SK-N-SH (cell line): ENCODE data around the gene ADPRHL1. TPM values are rescaled to one million over a fixed set of nuclear protein-coding genes. Genes with fewer than 3 reads are reported as not detected.

ENCODE experiments used
- CTCF ChIA-PET: fragments of 300-600, 350-600 bp; formaldehyde crosslinking; extraction: SDS; loops from one replicate; lab custom pipeline; 2021; lab: Yijun Ruan, JAX
- POLR2A ChIA-PET: fragments of 350-600 bp; sonication (Branson Sonifier 250); formaldehyde crosslinking; extraction: SDS; loops from one replicate; lab custom pipeline; 2020; ENCODE audit warnings: antibody characterized with exemption, inconsistent platforms; lab: Yijun Ruan, JAX
- DNase-seq: peaks from one replicate; pipeline ENCODE4 v3.0.0; 2012
- H2AFZ ChIP-seq: fragments of 200-600 bp; sonication (generic); 2 replicates; pipeline ENCODE4 v1.8.1; 2016; ENCODE audit warnings: antibody characterized with exemption, mild to moderate bottlenecking, low read depth
- H3F3A ChIP-seq: fragments of 200-600 bp; sonication (generic); replicated peaks from 2 replicates; pipeline ENCODE3; 2016; ENCODE audit warnings: antibody characterized with exemption, mild to moderate bottlenecking; ENCODE audit not compliant: insufficient read depth
- H3K27ac ChIP-seq, 2 experiments: fragments of 200-500 bp in 1 of 2; fragments of 200-600 bp in 1 of 2; sonication (Bioruptor generic) in 1 of 2; sonication (generic), shearing (Covaris generic) in 1 of 2; 2 replicates each; pipeline versions ENCODE4 v1.5.1 to v1.6.1; 2014 to 2016; ENCODE audit warnings: low read depth in 2 of 2, inconsistent platforms in 1 of 2, low read length in 1 of 2, mild to moderate bottlenecking in 1 of 2, mixed read lengths in 1 of 2
- H3K27me3 ChIP-seq: fragments of 200-600 bp; sonication (generic), shearing (Covaris generic); 2 replicates; pipeline ENCODE4 v1.6.1; 2016; ENCODE audit warnings: mixed run types; ENCODE audit not compliant: insufficient read depth
- H3K36me3 ChIP-seq, 2 experiments: fragments of 200-500 bp in 1 of 2; fragments of 200-600 bp in 1 of 2; sonication (Bioruptor generic) in 1 of 2; sonication (generic) in 1 of 2; replicated peaks in 1 of 2; 2 replicates each; pipeline versions ENCODE3 to v1.5.1; 2014 to 2016; ENCODE audit warnings: low read length in 1 of 2, mild to moderate bottlenecking in 1 of 2; ENCODE audit not compliant: insufficient read depth in 2 of 2, control insufficient read depth in 1 of 2
- H3K4me1 ChIP-seq, 2 experiments: fragments of 200-500 bp in 1 of 2; fragments of 200-600 bp in 1 of 2; sonication (Bioruptor generic) in 1 of 2; sonication (generic), shearing (Covaris generic) in 1 of 2; 2 replicates each; pipeline versions ENCODE4 v1.5.1 to v1.6.1; 2014 to 2016; ENCODE audit warnings: low read depth in 1 of 2, low read length in 1 of 2, mixed run types in 1 of 2; ENCODE audit not compliant: insufficient read depth in 2 of 2, control insufficient read depth in 1 of 2
- H3K4me2 ChIP-seq: fragments of 200-600 bp; sonication (generic), shearing (Covaris generic); 2 replicates; pipeline ENCODE4 v1.6.1; 2017; ENCODE audit warnings: mixed run types
- H3K4me3 ChIP-seq, 2 experiments: fragments of 200-500 bp in 1 of 2; fragments of 200-600 bp in 1 of 2; sonication (Bioruptor generic) in 1 of 2; sonication (generic), shearing (Covaris generic) in 1 of 2; 2 replicates each; pipeline versions ENCODE4 v1.5.1 to v1.8.1; 2014 to 2016; ENCODE audit warnings: low read depth in 2 of 2, inconsistent platforms in 1 of 2, low read length in 1 of 2, mild to moderate bottlenecking in 1 of 2, mixed read lengths in 1 of 2, moderate library complexity in 1 of 2
- H3K79me2 ChIP-seq: fragments of 200-600 bp; sonication (generic); 2 replicates; pipeline ENCODE4 v1.8.1; 2017; ENCODE audit warnings: mild to moderate bottlenecking; ENCODE audit not compliant: insufficient read depth
- H3K9ac ChIP-seq: fragments of 200-600 bp; sonication (generic); 2 replicates; pipeline ENCODE4 v1.6.1; 2017; ENCODE audit warnings: mixed run types
- H3K9me2 ChIP-seq: fragments of 200-600 bp; sonication (generic); 2 replicates; pipeline ENCODE4 v1.6.1; 2017; ENCODE audit warnings: mixed run types
- H3K9me3 ChIP-seq: fragments of 200-600 bp; sonication (generic); 2 replicates; pipeline ENCODE4 v1.6.1; 2017; ENCODE audit warnings: mixed run types, mild to moderate bottlenecking, moderate library complexity
- H4K20me1 ChIP-seq: fragments of 200-600 bp; sonication (generic); 2 replicates; pipeline ENCODE4 v1.6.1; 2017; ENCODE audit warnings: mild to moderate bottlenecking, mixed run types; ENCODE audit not compliant: insufficient read depth
- ELF1 ChIP-seq: IDR thresholded peaks from 2 replicates; pipeline ENCODE4 v1.4.0; 2012
- EZH2phosphoT487 ChIP-seq: fragments of 200-600 bp; sonication (generic); IDR thresholded peaks from 2 replicates; pipeline ENCODE4 v1.6.1; 2017; ENCODE audit warnings: low read depth, mixed run types, mild to moderate bottlenecking, antibody characterized with exemption, moderate library complexity, borderline replicate concordance
- FOXJ3 ChIP-seq: sonication (generic); formaldehyde crosslinking; IDR thresholded peaks from 2 replicates; pipeline ENCODE4 v1.5.1; 2020; ENCODE audit warnings: mild to moderate bottlenecking, missing genetic modification reagents
- IRF3 ChIP-seq: fragments of 150-350 bp; IDR thresholded peaks from 2 replicates; pipeline ENCODE4 v1.6.1; 2016; ENCODE audit warnings: mild to moderate bottlenecking, low read depth, low read length
- JUND ChIP-seq: IDR thresholded peaks from 2 replicates; pipeline ENCODE4 v1.4.0; 2012
- MXI1 ChIP-seq: IDR thresholded peaks from 2 replicates; pipeline ENCODE4 v1.6.1; 2012; ENCODE audit warnings: mild to moderate bottlenecking, low read depth, low read length, improper control_type of control experiment
- NRF1 ChIP-seq: IDR thresholded peaks from 2 replicates; pipeline ENCODE4 v1.6.1; 2012; ENCODE audit warnings: low read depth, mild to moderate bottlenecking, low read length
- PBX3 ChIP-seq: IDR thresholded peaks from 2 replicates; pipeline ENCODE4; 2012
- POLR2AphosphoS5 ChIP-seq: IDR thresholded peaks from 2 replicates; pipeline ENCODE4 v1.6.1; 2012; ENCODE audit warnings: low read depth, low read length
- RAD21 ChIP-seq: IDR thresholded peaks from 2 replicates; pipeline ENCODE4 v1.6.1; 2012; ENCODE audit warnings: mild to moderate bottlenecking, low read length
- REST ChIP-seq: IDR thresholded peaks from 2 replicates; pipeline ENCODE4 v1.6.1; 2012; ENCODE audit warnings: mild to moderate bottlenecking, low read depth, low read length, moderate library complexity
- RFX5 ChIP-seq: IDR thresholded peaks from 2 replicates; pipeline ENCODE4 v1.6.1; 2012; ENCODE audit warnings: mild to moderate bottlenecking, improper control_type of control experiment, low read length
- RXRA ChIP-seq: IDR thresholded peaks from 2 replicates; pipeline ENCODE4 v1.4.0; 2012; ENCODE audit warnings: low read depth, mild to moderate bottlenecking, borderline replicate concordance
- SIN3A ChIP-seq: IDR thresholded peaks from 2 replicates; pipeline ENCODE4 v1.6.1; 2012; ENCODE audit warnings: low read depth, mild to moderate bottlenecking, low read length, moderate library complexity, borderline replicate concordance
- SMC3 ChIP-seq: IDR thresholded peaks from 2 replicates; pipeline ENCODE4 v1.6.1; 2012; ENCODE audit warnings: low read depth, low read length, improper control_type of control experiment
- TAF1 ChIP-seq: IDR thresholded peaks from 2 replicates; pipeline ENCODE4 v1.6.1; 2012; ENCODE audit warnings: low read depth, mild to moderate bottlenecking, low read length, moderate library complexity, borderline replicate concordance
- TCF12 ChIP-seq: IDR thresholded peaks from 2 replicates; pipeline ENCODE4 v1.4.0; 2012
- USF2 ChIP-seq: fragments of 150-350 bp; IDR thresholded peaks from 2 replicates; pipeline ENCODE4 v1.6.1; 2017; ENCODE audit warnings: antibody characterized with exemption, low read length, low read depth, borderline replicate concordance
- whole genome bisulfite sequencing: methylation state at CpG from one replicate; pipeline ENCODE4 v1.1.6; 2017; ENCODE audit warnings: low lambda C conversion rate; 5-methylcytosine and 5-hydroxymethylcytosine counted together
- polyA plus RNA-seq, 3 experiments: library from polyadenylated mRNA; depleted of rRNA; stranded (reverse); fragments of >200 nt; gene quantifications; 2 replicates each; pipeline ENCODE4 v1.2.3, GENCODE V29; 2012

The ADPRHL1 gene
- polyA plus RNA-seq, 1 of the 3 experiments (the other 2 are of a cell fraction): 1.0 TPM

- H3K4me3 ChIP-seq: no peak overlapping the region
- H3K27me3 ChIP-seq: no peaks in the 10 kb centered on the region
- no peaks in the 10 kb centered on the region for H3K79me2 ChIP-seq
- H3K9ac ChIP-seq: no peak overlapping the region
- H3K9me2 ChIP-seq: no peaks in the 10 kb centered on the region
- no peaks in the 10 kb centered on the region for H3F3A ChIP-seq
- H3K4me2 ChIP-seq: no peak overlapping the region
- H3K36me3 ChIP-seq: peaks cover 27 to 74% of the 10 kb centered on the region in 2 experiments
- no peak overlapping the region for H2AFZ ChIP-seq
- POLR2A ChIA-PET: no interaction called here
- no peaks in the 10 kb centered on the region for H4K20me1 ChIP-seq
- peaks cover 0 to 27% of the 10 kb centered on the region in 2 experiments; a peak in 3 of 4 replicates for H3K4me1 ChIP-seq
- CTCF ChIA-PET: interaction anchor here (1.7 to 9.0 kb wide), 6 partner anchors 11 to 112 kb away, joined by 5 to 128 read pairs (median 35); partner anchors contain the start of gene DCUN1D2
- H3K27ac ChIP-seq: no peak overlapping the region
- WGBS: 92% methylated on average over 8 of the region's 16 CpGs
- H3K9me3 ChIP-seq: no peaks in the 10 kb centered on the region
- no peak for DNase-seq
- TF ChIP-seq POLR2AphosphoS5 (no peak), JUND (no peak), FOXJ3 (no peak), TAF1 (no peak), EZH2phosphoT487 (no peak), RFX5 (no peak), SIN3A (no peak), PBX3 (no peak), REST (no peak), MXI1 (no peak), USF2 (no peak)
Observed at GRCh38 chr13:113456116-113456702, 2.9 kb upstream of the ADPRHL1 start.

GRCh38 chr13:113455384-113455783, 2.1 kb upstream of the ADPRHL1 start:
- H3F3A ChIP-seq: no peaks in the 10 kb centered on the region
- POLR2A ChIA-PET: no interaction called here
- peaks cover 27 to 66% of the 10 kb centered on the region in 2 experiments for H3K36me3 ChIP-seq
- no peak overlapping the region for H3K27ac ChIP-seq
- WGBS: 98% methylated on average over 14 of the region's 18 CpGs
- TF ChIP-seq USF2 (no peak), SMC3 (no peak), IRF3 (no peak), FOXJ3 (no peak), RFX5 (no peak), ELF1 (no peak), RAD21 (no peak), RXRA (no peak), POLR2AphosphoS5 (no peak), NRF1 (no peak), JUND (no peak), TCF12 (no peak)
- TF ChIP-seq, all 33 proteins: peak for 0
- Histone ChIP-seq H3K79me2 (no peaks in the 10 kb centered on the region), H3K9me3 (no peaks in the 10 kb centered on the region), H3K9me2 (no peaks in the 10 kb centered on the region), H3K4me2 (no peak overlapping the region), H3K9ac (no peak overlapping the region), H4K20me1 (no peaks in the 10 kb centered on the region), H3K4me3 (no peak overlapping the region), H2AFZ (no peak overlapping the region), H3K4me1 (peaks cover 0 to 27% of the 10 kb centered on the region in 2 experiments; a peak in 3 of 4 replicates), H3K27me3 (no peaks in the 10 kb centered on the region)
- CTCF ChIA-PET: interaction anchor here (9.0 kb wide), 1 partner anchor 106 kb away, joined by 128 read pairs; no protein-coding TSS in a partner anchor
- no peak for DNase-seq
